ENCODE measurements around the gene KNCN.

- TF ChIP-seq CTCF (IDR thresholded peaks at IDR 0.05; ENCODE audit: low read depth, low read length, poor library complexity, severe bottlenecking) (no peak), EZH2phosphoT487 (IDR thresholded peaks at IDR 0.05; ENCODE audit: borderline replicate concordance, low read length) (no peak)
Measured at GRCh38 chr1:46496505-46496904, 54.9 kb downstream of the KNCN start.
